PC-3 (cell line): ENCODE measurements around the gene LRRC41. TPM values are rescaled to one million over a fixed set of nuclear protein-coding genes. Genes with fewer than 3 reads are reported as not detected.

Experiments used
- ATAC-seq: fragments of 200-7000 bp; cut with Tn5 transposase; 2 replicates; pipeline ENCODE4 v1.9.1; 2020; ENCODE audit warnings: mild to moderate bottlenecking, moderate library complexity
- BruUV-seq: library from RNA; stranded (reverse); fragments of 400-500 nt; replicated peaks from 2 replicates; lab custom pipeline; 2021; lab: Mats Ljungman, UMichigan
- CTCF ChIA-PET: fragments of 300-600 bp; sonication (Branson Sonifier 250); formaldehyde crosslinking; loops from one replicate; lab custom pipeline; 2022; ENCODE audit warnings: antibody characterized with exemption; lab: Charles Lee
- POLR2A ChIA-PET: fragments of 300-600 bp; sonication (Branson Sonifier 250); formaldehyde crosslinking; loops from one replicate; lab custom pipeline; 2022; ENCODE audit warnings: antibody characterized with exemption; ENCODE audit not compliant: unreplicated experiment; lab: Charles Lee
- DNase-seq: peaks from one replicate; pipeline ENCODE4 v3.0.0-alpha.2; 2015
- H2AFZ ChIP-seq: fragments of 300-600 bp; sonication (generic); 2 replicates; pipeline ENCODE4 v1.6.0; 2016; ENCODE audit warnings: antibody characterized with exemption, low read length
- H3F3A ChIP-seq: fragments of 300-600 bp; sonication (generic); one replicate; pipeline ENCODE4 v1.6.0; 2017; ENCODE audit warnings: antibody characterized with exemption, low read length, control low read depth, mild to moderate bottlenecking; ENCODE audit not compliant: unreplicated experiment
- H3K27ac ChIP-seq: fragments of 300-600 bp; sonication (generic); 2 replicates; pipeline ENCODE4 v1.5.1; 2016; ENCODE audit warnings: mild to moderate bottlenecking, low read length
- H3K27me3 ChIP-seq: fragments of 300-600 bp; sonication (generic); 2 replicates; pipeline ENCODE4 v1.6.1; 2016; ENCODE audit warnings: low read length, mixed read lengths
- H3K36me3 ChIP-seq: fragments of 300-600 bp; sonication (generic); 2 replicates; pipeline ENCODE4 v1.6.1; 2016; ENCODE audit warnings: low read depth, mixed run types, low read length, mixed read lengths
- H3K4me1 ChIP-seq: fragments of 300-600 bp; sonication (generic); 2 replicates; pipeline ENCODE4 v1.5.1; 2016; ENCODE audit warnings: low read length; ENCODE audit not compliant: insufficient read depth
- H3K4me2 ChIP-seq: fragments of 300-600 bp; sonication (generic); 2 replicates; pipeline ENCODE4 v1.6.0; 2016; ENCODE audit warnings: low read length
- H3K4me3 ChIP-seq: fragments of 300-600 bp; sonication (generic); 2 replicates; pipeline ENCODE4 v1.5.1; 2016; ENCODE audit warnings: mild to moderate bottlenecking, low read length, mixed read lengths
- H3K79me2 ChIP-seq: fragments of 300-600 bp; sonication (generic); 2 replicates; pipeline ENCODE4 v1.6.1; 2017; ENCODE audit warnings: low read length, mixed read lengths
- H3K9ac ChIP-seq: fragments of 300-600 bp; sonication (generic); 2 replicates; pipeline ENCODE4 v1.6.0; 2016; ENCODE audit warnings: mild to moderate bottlenecking, low read length
- H3K9me2 ChIP-seq: fragments of 300-600 bp; sonication (generic); replicated peaks from 2 replicates; pipeline ENCODE4 v1.6.1; 2016; ENCODE audit warnings: mixed run types, low read length, mixed read lengths
- H3K9me3 ChIP-seq: fragments of 300-600 bp; sonication (generic); 2 replicates; pipeline ENCODE4 v1.6.1; 2016; ENCODE audit warnings: low read length, mixed read lengths
- H4K20me1 ChIP-seq: fragments of 300-600 bp; sonication (generic); 2 replicates; pipeline ENCODE4 v1.6.1; 2016; ENCODE audit warnings: low read length, mixed read lengths
- CTCF ChIP-seq: fragments of 300-600 bp; sonication (generic); conservative IDR thresholded peaks from 2 replicates; pipeline ENCODE4 v1.5.1; 2017; ENCODE audit warnings: antibody characterized with exemption, low read depth, mild to moderate bottlenecking, low read length
- EZH2 ChIP-seq: fragments of 300-600 bp; sonication (generic); IDR thresholded peaks from one replicate; pipeline ENCODE4 v1.6.1; 2017; ENCODE audit warnings: antibody characterized with exemption, mild to moderate bottlenecking, low read length; ENCODE audit not compliant: unreplicated experiment
- EZH2phosphoT487 ChIP-seq: fragments of 300-600 bp; sonication (generic); IDR thresholded peaks from 2 replicates; pipeline ENCODE4 v1.6.1; 2018; ENCODE audit warnings: mild to moderate bottlenecking, antibody characterized with exemption, low read length, borderline replicate concordance
- intact Hi-C: fragments of 100-400 bp; cut with micrococcal nuclease; formaldehyde crosslinking; loops from 2 replicates; pipeline ENCODE4 v1.9.0; 2023
- total RNA-seq: library from RNA; depleted of rRNA; stranded (reverse); fragments of >200 nt; gene quantifications from 2 replicates; pipeline ENCODE4 v1.2.3, GENCODE V29; 2014

LRRC41 gene
- total RNA-seq, 1 experiment from 2014 or later: 52.7 TPM

- Histone ChIP-seq H3K36me3 (peaks cover 42% of the 10 kb centered on the region), H2AFZ (no peak overlapping the region), H3K4me1 (peaks cover 18% of the 10 kb centered on the region), H4K20me1 (no peaks in the 10 kb centered on the region; the same call in 1 of the 2 replicates), H3K79me2 (no peaks in the 10 kb centered on the region), H3F3A (no peaks in the 10 kb centered on the region), H3K9me3 (no peaks in the 10 kb centered on the region), H3K27ac (no peak overlapping the region), H3K27me3 (no peaks in the 10 kb centered on the region), H3K4me3 (no peak overlapping the region), H3K4me2 (no peak overlapping the region), H3K9ac (no peak overlapping the region), H3K9me2 (no peaks in the 10 kb centered on the region)
- no peak for DNase-seq
- CTCF ChIA-PET: no interaction called here
- no TSS peak for BruUV-seq
- POLR2A ChIA-PET: no interaction called here
- ATAC-seq: no peak
- intact Hi-C loops: no loop called here
- TF ChIP-seq EZH2 (no peak), EZH2phosphoT487 (no peak), CTCF (no peak)
Measured at GRCh38 chr1:46284058-46284457, 19.4 kb downstream of the LRRC41 start.

DNA sequence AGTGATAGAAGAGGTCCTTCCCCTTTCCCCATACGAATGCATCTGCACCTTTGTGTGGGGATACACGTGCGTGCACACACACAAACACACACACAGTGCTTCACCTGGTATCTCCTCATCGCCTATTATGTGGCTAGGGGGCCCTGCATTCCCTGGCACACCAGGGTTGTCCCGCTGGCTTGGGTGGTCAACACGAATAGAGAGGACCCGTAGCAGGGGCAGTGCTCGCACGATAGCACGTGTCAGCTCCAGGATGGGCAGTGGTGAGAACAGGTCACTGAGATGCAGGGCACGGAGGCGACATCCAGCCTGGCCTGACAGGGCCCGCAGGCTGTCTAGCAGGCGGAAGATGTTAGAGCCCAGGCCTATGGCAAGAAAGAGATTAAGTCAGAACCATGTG is 22.4 kb downstream of the LRRC41 start:
- Histone ChIP-seq H3F3A (no peaks in the 10 kb centered on the region), H3K9me3 (no peaks in the 10 kb centered on the region), H3K27ac (no peak overlapping the region), H3K4me2 (no peak overlapping the region), H3K79me2 (no peaks in the 10 kb centered on the region), H3K4me3 (no peak overlapping the region), H3K9me2 (no peaks in the 10 kb centered on the region), H3K9ac (no peak overlapping the region), H3K36me3 (peaks cover 49% of the 10 kb centered on the region), H4K20me1 (no peaks in the 10 kb centered on the region), H3K27me3 (no peaks in the 10 kb centered on the region), H3K4me1 (peaks cover 8% of the 10 kb centered on the region; the same call in 1 of the 2 replicates), H2AFZ (no peak overlapping the region)
- CTCF ChIA-PET: no interaction called here
- BruUV-seq: no TSS peak
- intact Hi-C loops: no loop called here
- no peak for TF ChIP-seq CTCF
- no peak for TF ChIP-seq EZH2
- no peak for TF ChIP-seq EZH2phosphoT487
- no peak for ATAC-seq
- DNase-seq: no peak
- POLR2A ChIA-PET: interaction anchor here (0.5 kb wide), 1 partner anchor 13 kb away, joined by 3 read pairs; no protein-coding TSS in a partner anchor

- Histone ChIP-seq H3K9ac (no peak overlapping the region), H3K4me1 (peaks cover 8% of the 10 kb centered on the region; the same call in 1 of the 2 replicates), H3K9me3 (no peaks in the 10 kb centered on the region), H3K36me3 (peaks cover 54% of the 10 kb centered on the region), H3K4me2 (no peak overlapping the region), H4K20me1 (no peaks in the 10 kb centered on the region), H3K79me2 (no peaks in the 10 kb centered on the region), H3F3A (no peaks in the 10 kb centered on the region), H3K27ac (no peak overlapping the region), H3K4me3 (no peak overlapping the region), H3K27me3 (no peaks in the 10 kb centered on the region), H2AFZ (no peak overlapping the region), H3K9me2 (no peaks in the 10 kb centered on the region)
- ATAC-seq (no peak), DNase-seq (no peak)
- intact Hi-C loops: no loop called here
- ChIA-PET POLR2A (no interaction called here), CTCF (no interaction called here)
- TF ChIP-seq EZH2 (no peak), EZH2phosphoT487 (no peak), CTCF (no peak)
- BruUV-seq: no TSS peak
Measured at GRCh38 chr1:46280092-46280491, 23.3 kb downstream of the LRRC41 start.
